Keratinocyte (primary cell): ENCODE results near the gene LEAP2. TPM values are rescaled to one million over a fixed set of nuclear protein-coding genes. Genes with fewer than 3 reads are reported as not detected.
A peak's percentile ranks its signal among the peaks of the same experiment; 100 is the strongest.

Experiments
- DNase-seq: peaks from one replicate; pipeline ENCODE4 v3.0.0-alpha.2; 2011; ENCODE audit warnings: low read depth, missing footprints, low spot score
- FAIRE-seq: peaks from 2 replicates; lab custom pipeline; 2011; peaks lifted over from hg19 to GRCh38; lab: Jason Lieb, UNC
- H2AFZ ChIP-seq: 2 replicates; pipeline ENCODE4 v1.6.0; 2012; ENCODE audit warnings: low read length, control low read depth, inconsistent platforms; ENCODE audit not compliant: control insufficient read depth
- H3K27ac ChIP-seq: 2 replicates; pipeline ENCODE4 v1.5.1; 2011; ENCODE audit warnings: low read length; ENCODE audit not compliant: control insufficient read depth, insufficient read depth
- H3K27me3 ChIP-seq: 3 replicates; pipeline ENCODE4 v1.6.0; 2011; ENCODE audit warnings: low read length; ENCODE audit not compliant: control insufficient read depth, insufficient read depth; ENCODE audit errors: extremely low read depth
- H3K36me3 ChIP-seq, 2 experiments: 2 replicates in 1 of 2; 3 replicates in 1 of 2; pipeline ENCODE4 v1.5.1; 2011; ENCODE audit warnings: low read length in 2 of 2, mild to moderate bottlenecking in 1 of 2; ENCODE audit not compliant: control insufficient read depth in 2 of 2, insufficient read depth in 2 of 2; ENCODE audit errors: extremely low read depth in 1 of 2
- H3K4me1 ChIP-seq: 3 replicates; pipeline ENCODE4 v1.5.1; 2011; ENCODE audit warnings: low read length; ENCODE audit not compliant: control insufficient read depth, insufficient read depth; ENCODE audit errors: extremely low read depth
- H3K4me2 ChIP-seq: 3 replicates; pipeline ENCODE4 v1.6.0; 2011; ENCODE audit warnings: low read depth, low read length; ENCODE audit not compliant: control insufficient read depth, insufficient read depth; ENCODE audit errors: extremely low read depth
- H3K4me3 ChIP-seq, 3 experiments: fragments of 200-600 bp in 1 of 3; sonication (generic) in 1 of 3; 2 replicates in 2 of 3; 3 replicates in 1 of 3; pipeline ENCODE4 v1.5.1; 2011 to 2016; ENCODE audit warnings: low read length in 3 of 3, mild to moderate bottlenecking in 3 of 3, control low read depth in 2 of 3, inconsistent platforms in 1 of 3, low read depth in 1 of 3, mixed read lengths in 1 of 3, mixed run types in 1 of 3, moderate library complexity in 1 of 3; ENCODE audit not compliant: control insufficient read depth in 2 of 3, insufficient read depth in 2 of 3; ENCODE audit errors: extremely low read depth in 1 of 3
- H3K79me2 ChIP-seq: 2 replicates; pipeline ENCODE4 v1.6.0; 2012; ENCODE audit warnings: low read length; ENCODE audit not compliant: control insufficient read depth, insufficient read depth
- H3K9ac ChIP-seq: 3 replicates; pipeline ENCODE4 v1.6.0; 2011; ENCODE audit warnings: low read length; ENCODE audit not compliant: control insufficient read depth, insufficient read depth; ENCODE audit errors: extremely low read depth
- H3K9me1 ChIP-seq: 3 replicates; pipeline ENCODE4 v1.6.0; 2011; ENCODE audit warnings: low read length; ENCODE audit not compliant: control insufficient read depth, insufficient read depth; ENCODE audit errors: extremely low read depth
- H3K9me3 ChIP-seq: 2 replicates; pipeline ENCODE4 v1.5.1; 2012; ENCODE audit warnings: low read depth, low read length; ENCODE audit not compliant: control insufficient read depth
- H4K20me1 ChIP-seq: 3 replicates; pipeline ENCODE4 v1.6.0; 2011; ENCODE audit warnings: low read length; ENCODE audit not compliant: control insufficient read depth, insufficient read depth; ENCODE audit errors: extremely low read depth
- CTCF ChIP-seq, 3 experiments: IDR thresholded peaks in 1 of 3; conservative IDR thresholded peaks in 1 of 3; optimal IDR thresholded peaks in 1 of 3; 2 replicates in 2 of 3; 3 replicates in 1 of 3; pipeline versions ENCODE3 to v1.5.1; 2011; ENCODE audit warnings: low read length in 3 of 3, mild to moderate bottlenecking in 3 of 3, moderate library complexity in 2 of 3, control low read depth in 1 of 3, inconsistent platforms in 1 of 3; ENCODE audit not compliant: insufficient read depth in 2 of 3; ENCODE audit errors: extremely low read depth in 1 of 3
- EZH2 ChIP-seq: IDR thresholded peaks from one replicate; pipeline ENCODE4 v1.6.1; 2012; ENCODE audit warnings: inconsistent platforms, mild to moderate bottlenecking, low read length, moderate library complexity
- dilution Hi-C: fragments of 300-500 bp; cut with MboI; formaldehyde crosslinking; loops from one replicate; pipeline ENCODE4 v1.7.0; 2020; ENCODE audit warnings: low sequenced_read_pairs; ENCODE audit not compliant: extremely low pct_ligation_motif_present
- polyA plus RNA-seq, 5 experiments: library from polyadenylated mRNA; depleted of rRNA in 3 of 5; stranded (reverse) in 3 of 5; stranded (forward) in 1 of 5; unstranded in 1 of 5; fragments of >200 nt; gene quantifications; 1 replicate in 1 of 5; 2 replicates in 3 of 5; 3 replicates in 1 of 5; pipeline versions ENCODE4 v1.2.1 to v1.2.3, GENCODE V29; 2011 to 2012; ENCODE audit warnings: missing spikeins in 2 of 5, low read depth in 1 of 5, low replicate concordance in 1 of 5

Gene LEAP2
- polyA plus RNA-seq, 1 donor (not counting 4 experiments of a cell fraction or from before 2014, with no cell fraction given): 1.2 TPM

DNA sequence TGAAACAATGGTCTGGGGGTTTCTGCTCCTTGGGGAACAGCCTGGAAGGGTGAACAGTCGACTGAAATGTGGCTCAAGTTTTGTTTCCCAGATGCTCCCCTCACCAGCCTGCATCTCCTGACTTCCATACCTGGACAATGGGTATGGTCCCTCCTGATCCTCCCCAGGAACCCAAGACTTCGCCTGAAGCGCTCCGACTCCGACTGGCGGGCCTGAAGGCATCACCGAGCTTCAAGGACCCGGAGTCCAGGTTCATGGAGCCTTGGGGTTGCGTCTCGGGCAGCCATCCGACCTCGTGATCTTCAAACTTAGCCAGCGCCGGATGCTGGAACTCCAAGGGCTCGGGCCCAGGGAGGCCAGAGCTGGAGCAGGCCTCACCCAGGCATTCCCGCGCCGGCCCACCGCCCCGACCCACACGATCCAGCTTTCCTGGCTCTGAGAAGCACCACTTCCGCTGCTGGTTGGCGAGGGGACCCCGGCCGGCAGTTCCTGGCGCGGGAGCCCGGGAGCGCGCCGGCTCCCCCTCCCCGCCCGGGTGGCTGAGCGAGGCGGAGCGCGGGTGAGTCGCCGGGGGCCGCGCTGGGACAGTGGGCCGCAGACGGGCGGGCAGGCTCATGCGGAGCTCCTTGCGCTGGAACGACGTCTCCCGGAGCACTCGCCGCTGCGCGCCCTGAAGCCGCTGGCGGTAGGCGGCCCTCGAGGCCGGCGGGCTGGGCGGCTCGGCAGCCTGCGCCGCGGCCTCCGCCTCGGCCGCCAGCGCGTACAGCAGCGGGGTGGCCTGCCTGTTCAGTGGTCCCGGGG is 48.2 kb upstream of the LEAP2 start:
- no peaks in the 10 kb centered on the region for H4K20me1 ChIP-seq
- TF ChIP-seq CTCF (optimal IDR thresholded peaks at IDR 0.05 in 1 of 3, IDR thresholded peaks at IDR 0.05 in 1 of 3, conservative IDR thresholded peaks at IDR 0.05 in 1 of 3; ENCODE audit: extremely low read depth in 1 of 3, insufficient read depth in 2 of 3, low read length in 3 of 3) (no peak), EZH2 (peak; percentile 36)
- peak overlapping the region; percentile 32 for H3K4me2 ChIP-seq
- H3K9ac ChIP-seq: no peak overlapping the region
- DNase-seq (no peak), FAIRE-seq (no peak)
- no peak overlapping the region for H3K4me3 ChIP-seq
- no peaks in the 10 kb centered on the region for H3K9me3 ChIP-seq
- no peaks in the 10 kb centered on the region for H3K4me1 ChIP-seq
- H3K9me1 ChIP-seq: no peaks in the 10 kb centered on the region
- H3K27me3 ChIP-seq: peaks cover 24% of the 10 kb centered on the region
- H2AFZ ChIP-seq: no peak overlapping the region
- dilution Hi-C loops: no loop called here
- H3K79me2 ChIP-seq: no peaks in the 10 kb centered on the region
- no peaks in the 10 kb centered on the region for H3K36me3 ChIP-seq
- H3K27ac ChIP-seq: no peak overlapping the region

DNA sequence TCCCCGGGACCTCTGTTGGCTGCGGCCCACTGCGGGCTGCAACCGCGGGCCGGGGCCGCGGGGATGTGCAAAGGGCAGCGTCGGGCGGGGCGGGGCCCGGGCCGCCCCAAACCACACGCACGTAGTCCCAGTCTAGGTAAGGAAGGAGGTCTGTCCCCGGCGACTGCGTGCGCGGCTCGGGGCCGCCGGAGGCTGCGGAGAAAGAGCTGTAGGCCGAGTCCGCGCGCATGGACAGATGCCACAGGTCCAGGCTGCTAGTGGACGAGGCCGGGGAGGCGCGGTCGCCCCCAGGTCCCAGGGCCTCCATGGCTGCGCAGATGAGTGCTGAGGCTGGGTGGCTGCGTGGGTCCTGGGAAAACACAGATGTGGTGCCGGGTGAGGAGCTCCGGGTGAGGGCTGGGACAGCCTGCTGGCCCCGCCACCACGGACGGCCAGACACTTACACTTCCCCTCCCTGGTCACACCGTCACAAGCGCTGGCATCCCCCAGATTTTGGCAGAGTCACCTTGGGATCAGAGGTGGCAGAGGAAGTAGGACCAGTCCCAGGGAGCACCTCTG is 47.6 kb upstream of the LEAP2 start:
- peak overlapping the region; percentile 32 for H3K4me2 ChIP-seq
- no peak for FAIRE-seq
- peaks cover 24% of the 10 kb centered on the region for H3K27me3 ChIP-seq
- no peak overlapping the region for H3K4me3 ChIP-seq
- H2AFZ ChIP-seq: no peak overlapping the region
- no peak overlapping the region for H3K27ac ChIP-seq
- H3K9ac ChIP-seq: no peak overlapping the region
- no peaks in the 10 kb centered on the region for H3K4me1 ChIP-seq
- no peaks in the 10 kb centered on the region for H3K36me3 ChIP-seq
- DNase-seq: no peak
- no peaks in the 10 kb centered on the region for H4K20me1 ChIP-seq
- H3K9me1 ChIP-seq: no peaks in the 10 kb centered on the region
- TF ChIP-seq CTCF (optimal IDR thresholded peaks at IDR 0.05 in 1 of 3, IDR thresholded peaks at IDR 0.05 in 1 of 3, conservative IDR thresholded peaks at IDR 0.05 in 1 of 3; ENCODE audit: extremely low read depth in 1 of 3, insufficient read depth in 2 of 3, low read length in 3 of 3) (no peak), EZH2 (peak; percentile 30)
- dilution Hi-C loops: no loop called here
- H3K9me3 ChIP-seq: no peaks in the 10 kb centered on the region
- no peaks in the 10 kb centered on the region for H3K79me2 ChIP-seq
